ENCODE results near the gene SERPINA9. TPM values are rescaled to one million over a fixed set of nuclear protein-coding genes. Genes with fewer than 3 reads are reported as not detected.

Gene SERPINA9
- total RNA-seq, 1 experiment from 2014 or later, result not detected

DNA sequence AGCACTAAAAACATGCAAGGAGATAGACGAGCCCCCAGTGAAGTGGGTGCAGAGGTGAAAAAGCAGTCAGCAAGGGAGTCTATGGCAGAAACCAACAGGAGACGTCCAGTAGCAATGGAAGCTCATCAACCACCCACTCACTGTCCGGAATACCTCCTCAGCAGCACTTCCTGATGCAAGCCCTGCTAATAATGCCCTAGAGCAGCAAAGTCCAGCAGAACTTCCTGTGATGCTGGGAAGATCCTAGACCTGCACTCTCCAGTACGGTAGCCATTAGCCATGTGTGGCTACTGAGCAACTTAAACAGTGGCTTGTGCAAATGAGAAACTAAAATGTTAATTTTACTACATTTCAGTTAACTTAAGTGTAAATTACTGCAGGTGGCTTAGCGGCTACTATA is 11.0 kb downstream of the SERPINA9 start:
- CTCF ChIA-PET, result no interaction called here
- H3K4me1 ChIP-seq (replicated peaks; ENCODE audit: insufficient read depth), result no peaks in the 10 kb centered on the region
- no peaks in the 10 kb centered on the region for H3F3A ChIP-seq (ENCODE audit: insufficient read depth, low read depth)
- H3K9me3 ChIP-seq (ENCODE audit: insufficient read depth, low read depth), result no peaks in the 10 kb centered on the region
- peaks cover 8% of the 10 kb centered on the region; the same call in 1 of the 2 replicates for H3K27me3 ChIP-seq (ENCODE audit: insufficient read depth, low read depth)
- no peak for DNase-seq
- H2AFZ ChIP-seq, result no peak overlapping the region
- POLR2A ChIA-PET (ENCODE audit: unreplicated experiment), result no interaction called here
- H3K4me3 ChIP-seq, result no peak overlapping the region
- H3K36me3 ChIP-seq (ENCODE audit: low read depth), result no peaks in the 10 kb centered on the region
- no peak overlapping the region for H3K27ac ChIP-seq
- TF ChIP-seq CTCF (conservative IDR thresholded peaks at IDR 0.05), result no peak
- TF ChIP-seq EZH2 (IDR thresholded peaks at IDR 0.05; ENCODE audit: low read depth), result no peak
- H3K9me2 ChIP-seq (ENCODE audit: insufficient read depth), result no peaks in the 10 kb centered on the region
- no peaks in the 10 kb centered on the region for H4K20me1 ChIP-seq (ENCODE audit: insufficient read depth)
- H3K79me2 ChIP-seq (ENCODE audit: low read depth), result no peaks in the 10 kb centered on the region
- BruUV-seq (replicated peaks), result no TSS peak
- no peak overlapping the region for H3K4me2 ChIP-seq
- intact Hi-C loops (cut with micrococcal nuclease; ENCODE audit: unreplicated experiment), result no loop called here

GRCh38 chr14:94464290-94464689 is 11.7 kb downstream of the SERPINA9 start:
- CTCF ChIA-PET, result no interaction called here
- H3K4me1 ChIP-seq (replicated peaks; ENCODE audit: insufficient read depth), result no peaks in the 10 kb centered on the region
- H3K27ac ChIP-seq, result no peak overlapping the region

DNA sequence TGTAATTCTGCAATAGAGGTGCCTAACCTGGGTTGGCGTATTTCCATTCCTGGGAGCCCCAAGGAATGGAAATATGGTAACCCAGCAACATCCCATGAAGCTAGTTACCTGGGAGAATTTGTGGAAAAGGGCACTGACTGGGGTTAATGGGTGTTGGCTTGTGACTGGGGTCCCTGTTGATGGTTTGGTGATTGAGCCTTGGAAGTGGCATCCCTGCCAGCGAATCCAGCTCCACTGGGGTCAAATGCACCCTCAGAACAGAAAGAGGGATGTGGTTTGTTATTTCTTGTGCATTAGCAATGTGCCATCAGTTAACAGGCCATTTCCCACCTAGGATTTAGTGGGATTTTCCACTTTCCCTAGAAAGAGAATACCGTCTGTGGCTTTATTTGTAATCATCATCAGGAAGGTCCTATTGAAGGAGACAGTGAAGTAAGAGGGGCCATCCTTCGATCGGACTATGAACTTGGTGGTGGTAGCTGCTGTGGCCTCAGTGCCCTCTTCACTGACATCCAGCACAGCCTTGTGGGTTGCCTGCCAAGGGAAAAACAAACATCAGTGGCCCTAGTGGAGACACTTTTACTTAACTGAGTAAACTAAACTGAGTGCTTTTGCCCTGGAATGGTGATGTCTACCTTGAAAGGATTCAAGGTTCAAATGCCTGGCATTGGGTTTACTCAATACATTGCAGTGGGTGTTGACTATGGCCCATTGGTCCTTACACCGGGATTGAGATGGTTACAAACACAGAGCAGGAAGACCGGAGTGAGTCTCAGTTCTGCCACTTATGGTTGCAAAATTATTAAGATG is 13.0 kb downstream of the SERPINA9 start:
- intact Hi-C loops (cut with micrococcal nuclease; ENCODE audit: unreplicated experiment), result no loop called here
- Histone ChIP-seq H3K9me2 (ENCODE audit: insufficient read depth) (no peaks in the 10 kb centered on the region), H3K9me3 (ENCODE audit: insufficient read depth, low read depth) (no peaks in the 10 kb centered on the region), H3K36me3 (ENCODE audit: low read depth) (no peaks in the 10 kb centered on the region), H3F3A (ENCODE audit: insufficient read depth, low read depth) (no peaks in the 10 kb centered on the region), H2AFZ (no peak overlapping the region), H3K4me1 (replicated peaks; ENCODE audit: insufficient read depth) (no peaks in the 10 kb centered on the region), H3K4me3 (no peak overlapping the region), H3K4me2 (no peak overlapping the region), H3K79me2 (ENCODE audit: low read depth) (no peaks in the 10 kb centered on the region), H3K27ac (no peak overlapping the region), H3K27me3 (ENCODE audit: insufficient read depth, low read depth) (peaks cover 8% of the 10 kb centered on the region; the same call in 1 of the 2 replicates), H4K20me1 (ENCODE audit: insufficient read depth) (no peaks in the 10 kb centered on the region)
- no peak for TF ChIP-seq EZH2 (IDR thresholded peaks at IDR 0.05; ENCODE audit: low read depth)
- no peak for TF ChIP-seq CTCF (conservative IDR thresholded peaks at IDR 0.05)
- ChIA-PET CTCF (no interaction called here), POLR2A (ENCODE audit: unreplicated experiment) (no interaction called here)
- BruUV-seq (replicated peaks), result no TSS peak
- DNase-seq, result no peak

More at GRCh38 chr14:94464290-94464689, 11.7 kb downstream of the SERPINA9 start:
- DNase-seq, result no peak
- intact Hi-C loops (cut with micrococcal nuclease; ENCODE audit: unreplicated experiment), result no loop called here
- no peaks in the 10 kb centered on the region for H3F3A ChIP-seq (ENCODE audit: insufficient read depth, low read depth)
- BruUV-seq (replicated peaks), result no TSS peak
- no peak for TF ChIP-seq CTCF (conservative IDR thresholded peaks at IDR 0.05)
- no peak for TF ChIP-seq EZH2 (IDR thresholded peaks at IDR 0.05; ENCODE audit: low read depth)
- H3K79me2 ChIP-seq (ENCODE audit: low read depth), result no peaks in the 10 kb centered on the region
- H3K9me3 ChIP-seq (ENCODE audit: insufficient read depth, low read depth), result no peaks in the 10 kb centered on the region
- no peaks in the 10 kb centered on the region for H3K36me3 ChIP-seq (ENCODE audit: low read depth)
- no peak overlapping the region for H3K4me2 ChIP-seq
- no peak overlapping the region for H2AFZ ChIP-seq
- H4K20me1 ChIP-seq (ENCODE audit: insufficient read depth), result no peaks in the 10 kb centered on the region
- POLR2A ChIA-PET (ENCODE audit: unreplicated experiment), result no interaction called here
- H3K4me3 ChIP-seq, result no peak overlapping the region
- no peaks in the 10 kb centered on the region for H3K9me2 ChIP-seq (ENCODE audit: insufficient read depth)
- peaks cover 8% of the 10 kb centered on the region; the same call in 1 of the 2 replicates for H3K27me3 ChIP-seq (ENCODE audit: insufficient read depth, low read depth)

Data from PC-9 (cell line).